ENCODE measurements around the gene TBC1D22A.

DNA sequence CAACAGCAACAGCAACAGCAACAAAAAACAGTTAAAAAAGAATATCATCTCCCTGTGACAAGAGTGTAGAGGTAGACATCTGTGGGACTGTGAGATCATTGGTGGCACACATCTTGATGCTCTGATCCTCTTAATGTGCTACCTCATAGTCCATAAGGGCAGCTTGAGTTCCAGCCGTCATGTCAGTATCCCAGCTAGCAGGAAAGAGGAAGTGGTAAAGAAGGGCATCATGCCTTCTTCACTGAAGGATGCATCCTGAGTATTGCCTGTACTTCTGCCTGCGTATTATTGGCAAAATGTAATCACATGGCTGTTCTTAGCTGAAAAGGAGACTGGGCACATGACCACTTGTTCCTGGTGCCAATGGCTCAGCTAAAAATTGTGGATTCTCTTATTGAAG lies 314.3 kb downstream of the TBC1D22A start:
- no peak for TF ChIP-seq CTCF (IDR thresholded peaks at IDR 0.05)
- no peak for TF ChIP-seq POLR2A (IDR thresholded peaks at IDR 0.05)

Data from heart left ventricle (tissue), 13 donors.